ENCODE results near the gene FOXC1.

- TF ChIP-seq EP300 (IDR thresholded peaks at IDR 0.05) (no peak), POLR2A (IDR thresholded peaks at IDR 0.05) (no peak), CTCF (IDR thresholded peaks at IDR 0.05) (no peak), POLR2AphosphoS5 (IDR thresholded peaks at IDR 0.05) (no peak)
These were observed 14.5 kb downstream of the FOXC1 start for GRCh38 chr6:1624058-1624850.

All from stomach (tissue), 4 donors.